HepG2 (cell line): ENCODE measurements around the gene DAG1. TPM values are rescaled to one million over a fixed set of nuclear protein-coding genes. Genes with fewer than 3 reads are reported as not detected.

Experiments used
- ATAC-seq: fragments of 200-7000 bp; cut with Tn5 transposase; 3 replicates; pipeline ENCODE4 v1.9.1; 2020; ENCODE audit warnings: mild to moderate bottlenecking, moderate library complexity
- BruUV-seq: library from RNA; stranded (reverse); fragments of 400-500 nt; replicated peaks from 2 replicates; lab custom pipeline; 2021; lab: Mats Ljungman, UMichigan
- CTCF ChIA-PET: fragments of 300-600 bp; formaldehyde crosslinking; extraction: SDS; loops from one replicate; lab custom pipeline; 2021; ENCODE audit warnings: low total read pairs, inconsistent platforms, low intra/inter-chr PET ratio; lab: Yijun Ruan, JAX
- POLR2A ChIA-PET: fragments of 350-600 bp; sonication (Branson Sonifier 250); formaldehyde crosslinking; loops from one replicate; lab custom pipeline; 2020; ENCODE audit warnings: antibody characterized with exemption, inconsistent platforms; lab: Yijun Ruan, JAX
- DNase-seq: peaks from one replicate; pipeline ENCODE4 v3.0.0-alpha.2; 2015; ENCODE audit warnings: low spot score
- FAIRE-seq: peaks from 3 replicates; lab custom pipeline; 2011; peaks lifted over from hg19 to GRCh38; lab: Jason Lieb, UNC
- H2AFZ ChIP-seq: one replicate; pipeline ENCODE4 v1.6.1; 2011; ENCODE audit warnings: low read length, inconsistent platforms
- H3K27ac ChIP-seq: fragments of 300-600 bp; 3 replicates; pipeline ENCODE4 v1.8.0; 2011; ENCODE audit warnings: mixed run types, mild to moderate bottlenecking, mixed read lengths, low read length, inconsistent platforms; ENCODE audit not compliant: insufficient read depth; ENCODE audit errors: extremely low read length
- H3K27me3 ChIP-seq, 2 experiments: fragments of 200-600 bp in 1 of 2; 2 replicates in 1 of 2; 3 replicates in 1 of 2; pipeline versions ENCODE4 v1.6.0 to v1.8.0; 2011; ENCODE audit warnings: low read length in 2 of 2, mild to moderate bottlenecking in 2 of 2, moderate library complexity in 2 of 2, inconsistent platforms in 1 of 2; ENCODE audit not compliant: insufficient read depth in 2 of 2, control insufficient read depth in 1 of 2
- H3K36me3 ChIP-seq, 2 experiments: fragments of 200-600 bp in 1 of 2; replicated peaks in 1 of 2; 2 replicates in 1 of 2; 3 replicates in 1 of 2; pipeline versions ENCODE4 v1.5.1 to v1.8.0; 2011; ENCODE audit warnings: low read length in 2 of 2, inconsistent platforms in 1 of 2; ENCODE audit not compliant: insufficient read depth in 2 of 2, control insufficient read depth in 1 of 2
- H3K4me1 ChIP-seq: 2 replicates; pipeline ENCODE4 v1.5.1; 2012; ENCODE audit warnings: low read length, inconsistent platforms; ENCODE audit not compliant: insufficient read depth
- H3K4me2 ChIP-seq: 2 replicates; pipeline ENCODE4 v1.6.0; 2011; ENCODE audit warnings: low read depth, low read length, inconsistent platforms
- H3K4me3 ChIP-seq, 3 experiments: fragments of 200-600 bp in 1 of 3; sonication (generic), shearing (Covaris generic) in 1 of 3; replicated peaks in 1 of 3; 2 replicates each; pipeline ENCODE4 v1.5.1; 2011 to 2016; ENCODE audit warnings: low read length in 3 of 3, inconsistent platforms in 2 of 3, low read depth in 2 of 3, mild to moderate bottlenecking in 2 of 3, control low read depth in 1 of 3, mixed read lengths in 1 of 3; ENCODE audit not compliant: insufficient read depth in 1 of 3
- H3K79me2 ChIP-seq: one replicate; pipeline ENCODE4 v1.6.1; 2011; ENCODE audit warnings: low read length, inconsistent platforms; ENCODE audit not compliant: insufficient read depth
- H3K9ac ChIP-seq: 2 replicates; pipeline ENCODE4 v1.6.0; 2011; ENCODE audit warnings: mild to moderate bottlenecking, low read depth, low read length, inconsistent platforms; ENCODE audit not compliant: insufficient read depth
- H3K9me3 ChIP-seq: 2 replicates; pipeline ENCODE4 v1.5.1; 2012; ENCODE audit warnings: mild to moderate bottlenecking, low read length
- H4K20me1 ChIP-seq: 2 replicates; pipeline ENCODE4 v1.6.0; 2011; ENCODE audit warnings: inconsistent platforms, mild to moderate bottlenecking, low read length, moderate library complexity; ENCODE audit not compliant: insufficient read depth
- ATF7 ChIP-seq, 2 experiments: fragments of 450-650 bp in 1 of 2; sonication (generic) in 1 of 2; formaldehyde crosslinking in 1 of 2; IDR thresholded peaks; 2 replicates each; pipeline versions ENCODE4 v1.4.0 to v1.6.1; 2016 to 2020; ENCODE audit warnings: antibody characterized with exemption in 1 of 2, mild to moderate bottlenecking in 1 of 2, missing genetic modification reagents in 1 of 2
- DMTF1 ChIP-seq: sonication (generic); formaldehyde crosslinking; IDR thresholded peaks from 2 replicates; pipeline ENCODE4 v1.4.0; 2020; ENCODE audit warnings: mild to moderate bottlenecking, missing genetic modification reagents
- KAT8 ChIP-seq: IDR thresholded peaks from 2 replicates; pipeline ENCODE4 v1.6.1; 2016; ENCODE audit warnings: missing genetic modification reagents, missing compliant biosample characterization
- MED8 ChIP-seq: sonication (generic); formaldehyde crosslinking; IDR thresholded peaks from 2 replicates; pipeline ENCODE4 v1.8.1; 2023; ENCODE audit warnings: mild to moderate bottlenecking, missing genetic modification reagents; ENCODE audit not compliant: insufficient replicate concordance
- NR1H2 ChIP-seq: sonication (generic); formaldehyde crosslinking; IDR thresholded peaks from 2 replicates; pipeline ENCODE4 v1.8.1; 2022; ENCODE audit warnings: low read depth, missing genetic modification reagents, borderline replicate concordance
- SETDB1 ChIP-seq: sonication (generic); formaldehyde crosslinking; IDR thresholded peaks from 2 replicates; pipeline ENCODE4 v1.5.1; 2020; ENCODE audit warnings: missing genetic modification reagents, mild to moderate bottlenecking, borderline replicate concordance
- ZNF615 ChIP-seq: sonication (generic); formaldehyde crosslinking; IDR thresholded peaks from 2 replicates; pipeline ENCODE4 v1.5.0; 2020; ENCODE audit warnings: mild to moderate bottlenecking, missing genetic modification reagents, borderline replicate concordance
- WGBS: methylation state at CpG from one replicate; pipeline ENCODE4 v1.1.6; 2017; ENCODE audit warnings: low lambda C conversion rate; 5-methylcytosine and 5-hydroxymethylcytosine counted together
- in situ Hi-C: cut with HindIII; loops from 2 replicates; pipeline ENCODE4 v1.10.0; 2017; ENCODE audit warnings: low pct_unique_long_range_greater_than_20kb; ENCODE audit not compliant: extremely low pct_ligation_motif_present
- intact Hi-C: fragments of 100-400 bp; cut with micrococcal nuclease; formaldehyde crosslinking; loops from one replicate; pipeline ENCODE4 v1.10.0; 2022; ENCODE audit not compliant: unreplicated experiment
- polyA plus RNA-seq, 8 experiments: library from polyadenylated mRNA; depleted of rRNA in 3 of 8; stranded (reverse) in 7 of 8; unstranded in 1 of 8; fragments of >200 nt; fragmentation: Illumina TruSeq in 4 of 8; extraction: Trizol in 4 of 8; gene quantifications; 2 replicates each; pipeline versions ENCODE4 v1.2.1 to v1.2.3, GENCODE V29; 2011 to 2016; ENCODE audit warnings: low read depth in 4 of 8, missing spikeins in 1 of 8, mixed read lengths in 1 of 8; ENCODE audit not compliant: insufficient read depth in 1 of 8
- total RNA-seq, 5 experiments: library from RNA; depleted of rRNA; stranded (reverse); fragments of >200 nt; fragmentation: Illumina TruSeq; extraction: Trizol; gene quantifications; 2 replicates each; pipeline ENCODE4 v1.2.3, GENCODE V29; 2016; ENCODE audit warnings: low read depth in 1 of 5

The DAG1 gene
- total and polyA plus RNA-seq, 2 of the 13 experiments (the other 11 are each of a cell fraction or from before 2014, with no cell fraction given), result 47.3 to 50.4 TPM

GRCh38 chr3:49484471-49484870 is 14.4 kb downstream of the DAG1 start (continued):
- TF ChIP-seq ZNF615 (no peak), SETDB1 (no peak), NR1H2 (CRISPR knock-in tag) (no peak), KAT8 (CRISPR knock-in tag) (no peak), MED8 (CRISPR knock-in tag) (no peak)

GRCh38 chr3:49489247-49489646 is 19.2 kb downstream of the DAG1 start:
- intact Hi-C loops, result no loop called here
- Histone ChIP-seq H3K4me1 (peaks cover 28% of the 10 kb centered on the region), H3K27ac (no peak overlapping the region), H3K4me2 (no peak overlapping the region), H2AFZ (no peak overlapping the region), H3K36me3 (peaks cover 0 to 17% of the 10 kb centered on the region in 2 experiments; a peak in 3 of 5 replicates), H3K4me3 (no peak overlapping the region), H3K79me2 (peaks cover 24% of the 10 kb centered on the region), H3K9ac (no peak overlapping the region), H4K20me1 (no peaks in the 10 kb centered on the region), H3K9me3 (no peaks in the 10 kb centered on the region), H3K27me3 (no peaks in the 10 kb centered on the region)
- ChIA-PET CTCF (no interaction called here), POLR2A (no interaction called here)
- no TSS peak for BruUV-seq
- FAIRE-seq (no peak), DNase-seq (no peak), ATAC-seq (no peak)
- in situ Hi-C loops, result no loop called here
- no peak for TF ChIP-seq DMTF1 (CRISPR knock-in tag)
- TF ChIP-seq ATF7 (IDR thresholded peaks at IDR 0.05), result peak; percentile 88
- no peak for TF ChIP-seq ATF7 (CRISPR knock-in tag; IDR thresholded peaks at IDR 0.05)
- WGBS, result 98% methylated on average over 7 of the region's 7 CpGs
